OCI-LY7 (cell line): ENCODE measurements around the gene MCM3. TPM values are rescaled to one million over a fixed set of nuclear protein-coding genes. Genes with fewer than 3 reads are reported as not detected.

Experiments
- BruUV-seq: library from RNA; stranded (reverse); fragments of 400-500 nt; replicated peaks from 2 replicates; lab custom pipeline; 2021; lab: Mats Ljungman, UMichigan
- CTCF ChIA-PET: fragments of 300-600 bp; sonication (Branson Sonifier 250); formaldehyde crosslinking; loops from one replicate; lab custom pipeline; 2022; ENCODE audit warnings: antibody characterized with exemption; ENCODE audit not compliant: unreplicated experiment; lab: Charles Lee
- POLR2A ChIA-PET: fragments of 300-600 bp; sonication (Branson Sonifier 250); formaldehyde crosslinking; loops from one replicate; lab custom pipeline; 2022; ENCODE audit warnings: antibody characterized with exemption; lab: Charles Lee
- DNase-seq: peaks from one replicate; pipeline ENCODE4 v3.0.0-alpha.2; 2015; ENCODE audit warnings: low spot score
- H2AFZ ChIP-seq: fragments of 200-600 bp; sonication (generic), shearing (Covaris generic); 2 replicates; pipeline ENCODE4 v1.6.1; 2014; ENCODE audit warnings: mild to moderate bottlenecking, antibody characterized with exemption, low read length, moderate library complexity
- H3K27ac ChIP-seq: fragments of 200-600 bp; sonication (generic); 2 replicates; pipeline ENCODE4 v1.5.1; 2014; ENCODE audit warnings: mixed run types, low read depth, mild to moderate bottlenecking, moderate library complexity, low read length, inconsistent platforms; ENCODE audit not compliant: poor library complexity, severe bottlenecking
- H3K36me3 ChIP-seq: fragments of 200-600 bp; sonication (generic); 2 replicates; pipeline ENCODE4 v1.6.1; 2014; ENCODE audit warnings: mild to moderate bottlenecking, antibody characterized with exemption, low read length, moderate library complexity, mixed read lengths; ENCODE audit not compliant: insufficient read depth
- H3K4me1 ChIP-seq: fragments of 200-600 bp; sonication (generic); 2 replicates; pipeline ENCODE4 v1.5.1; 2014; ENCODE audit warnings: mild to moderate bottlenecking, low read length; ENCODE audit not compliant: insufficient read depth, poor library complexity, severe bottlenecking
- H3K4me2 ChIP-seq: fragments of 200-600 bp; sonication (generic); 2 replicates; pipeline ENCODE4 v1.6.1; 2014; ENCODE audit warnings: mild to moderate bottlenecking, low read length
- H3K4me3 ChIP-seq: fragments of 200-600 bp; sonication (generic); 2 replicates; pipeline ENCODE4 v1.5.1; 2014; ENCODE audit warnings: mild to moderate bottlenecking, low read depth, low read length; ENCODE audit not compliant: poor library complexity, severe bottlenecking
- H3K79me2 ChIP-seq: fragments of 200-600 bp; sonication (generic); 2 replicates; pipeline ENCODE4 v1.6.1; 2016; ENCODE audit warnings: low read depth, mild to moderate bottlenecking, low read length, moderate library complexity, mixed read lengths; ENCODE audit not compliant: insufficient read depth
- H3K9me2 ChIP-seq: fragments of 200-600 bp; sonication (generic); 2 replicates; pipeline ENCODE4 v1.6.1; 2016; ENCODE audit warnings: mild to moderate bottlenecking, low read length, mixed read lengths; ENCODE audit not compliant: insufficient read depth
- H3K9me3 ChIP-seq: fragments of 200-600 bp; sonication (generic); 2 replicates; pipeline ENCODE4 v1.6.1; 2014; ENCODE audit warnings: mild to moderate bottlenecking, mixed run types, low read length, mixed read lengths
- H4K20me1 ChIP-seq: fragments of 200-600 bp; sonication (generic); 2 replicates; pipeline ENCODE4 v1.6.1; 2014; ENCODE audit warnings: mild to moderate bottlenecking, antibody characterized with exemption, low read length, moderate library complexity, mixed read lengths; ENCODE audit not compliant: insufficient read depth
- CTCF ChIP-seq: fragments of 200-600 bp; sonication (generic); conservative IDR thresholded peaks from 2 replicates; pipeline ENCODE4 v1.5.1; 2014; ENCODE audit warnings: mild to moderate bottlenecking, antibody characterized with exemption, low read length, moderate library complexity, mixed read lengths
- EZH2phosphoT487 ChIP-seq: fragments of 200-600 bp; sonication (generic); IDR thresholded peaks from 2 replicates; pipeline ENCODE4 v1.6.1; 2018; ENCODE audit warnings: low read depth, borderline replicate concordance, mild to moderate bottlenecking, mixed run types, antibody characterized with exemption, low read length, moderate library complexity, mixed read lengths
- intact Hi-C: fragments of 100-400 bp; cut with micrococcal nuclease; formaldehyde crosslinking; loops from one replicate; pipeline ENCODE4 v1.10.0; 2022; ENCODE audit not compliant: unreplicated experiment
- total RNA-seq, 2 experiments: library from RNA; depleted of rRNA in 1 of 2; stranded (reverse); fragments of >200 nt in 1 of 2; shearing (Covaris generic) in 1 of 2; gene quantifications; 2 replicates each; pipeline ENCODE4 v1.2.3, GENCODE V29; 2014 to 2022

Gene MCM3
- total RNA-seq, 2 experiments from 2014 or later: 272 to 295 TPM

- Histone ChIP-seq H3K79me2 (peaks cover 47% of the 10 kb centered on the region), H3K9me3 (no peaks in the 10 kb centered on the region), H3K9me2 (no peaks in the 10 kb centered on the region), H4K20me1 (peaks cover 26% of the 10 kb centered on the region), H2AFZ (peak overlapping the region; percentile 71), H3K27ac (peak overlapping the region; percentile 90), H3K36me3 (peaks cover 39% of the 10 kb centered on the region), H3K4me1 (peaks cover 52% of the 10 kb centered on the region), H3K4me2 (peak overlapping the region; percentile 71), H3K4me3 (peak overlapping the region; percentile 85)
- BruUV-seq: TSS peak; percentile 97
- POLR2A ChIA-PET: interaction anchor here (0.6 to 8.9 kb wide), 43 partner anchors 9 to 781 kb away, joined by 3 to 122 read pairs (median 5); partner anchors contain the start of gene PAQR8
- TF ChIP-seq CTCF (peak; percentile 65; the same call in 1 of the 2 replicates), EZH2phosphoT487 (no peak)
- DNase-seq: peak; percentile 82
- intact Hi-C loops: loop anchor here (1.0 to 5.0 kb wide), 4 partner anchors 20 to 292 kb away; partner anchors contain the start of gene TRAM2
- CTCF ChIA-PET: interaction anchor here (1.3 to 3.5 kb wide), 6 partner anchors 17 to 114 kb away, joined by 3 to 16 read pairs (median 6); partner anchors contain the start of gene PAQR8
Observed at GRCh38 chr6:52285177-52286068, 881 bp upstream of the MCM3 start.

GRCh38 chr6:52284131-52284459 is 447 bp downstream of the MCM3 start:
- Histone ChIP-seq H3K4me1 (peaks cover 64% of the 10 kb centered on the region), H3K4me3 (peak overlapping the region; percentile 85), H3K79me2 (peaks cover 61% of the 10 kb centered on the region), H3K9me2 (no peaks in the 10 kb centered on the region), H3K27ac (peak overlapping the region; percentile 72), H3K4me2 (peak overlapping the region; percentile 88), H4K20me1 (peaks cover 36% of the 10 kb centered on the region), H2AFZ (peak overlapping the region; percentile 3; the same call in 1 of the 2 replicates), H3K9me3 (no peaks in the 10 kb centered on the region), H3K36me3 (peaks cover 52% of the 10 kb centered on the region)
- TF ChIP-seq EZH2phosphoT487 (no peak), CTCF (no peak)
- peak; percentile 71 for DNase-seq
- TSS peak; percentile 65 for BruUV-seq
- ChIA-PET CTCF (interaction anchor here (1.0 to 3.5 kb wide), 2 partner anchors 78 to 135 kb away, joined by 4 to 16 read pairs; partner anchors contain the start of gene PAQR8), POLR2A (interaction anchor here (0.6 to 8.9 kb wide), 20 partner anchors 10 to 783 kb away, joined by 3 to 122 read pairs (median 5); partner anchors contain the start of gene PAQR8)
- intact Hi-C loops: loop anchor here (1.0 to 2.0 kb wide), 3 partner anchors 78 to 380 kb away; partner anchors contain the start of gene PAQR8
